ENCODE data around the gene DNAAF3. TPM values are rescaled to one million over a fixed set of nuclear protein-coding genes. Genes with fewer than 3 reads are reported as not detected.

DNAAF3 gene
- total RNA-seq, 2 donors from 2014 or later, result 1.6 TPM

GRCh38 chr19:55118401-55118991 lies 47.9 kb downstream of the DNAAF3 start:
- intact Hi-C loops (cut with DNase I), result no loop called here
- no peak for TF ChIP-seq CTCF (IDR thresholded peaks at IDR 0.05)
- TF ChIP-seq POLR2A (IDR thresholded peaks at IDR 0.05), result no peak
- peak overlapping the region in 3 of 4 donors; percentile 62 to 76 (median 75) for H3K27ac ChIP-seq
- H3K4me1 ChIP-seq, result peaks cover 40% of the 10 kb centered on the region
- WGBS, 2 donors, result 14 to 23% methylated on average over 4 to 22 of the region's 22 CpGs
- H3K27me3 ChIP-seq, result no peaks in the 10 kb centered on the region
- H3K36me3 ChIP-seq (replicated peaks in 1 of 2; ENCODE audit: insufficient read depth in 1 of 2, low read depth in 2 of 2), result no peaks in the 10 kb centered on the region
- ATAC-seq (no peak), DNase-seq (peak; percentile 31 to 53 (median 38))
- no peaks in the 10 kb centered on the region for H3K9me3 ChIP-seq
- H3K4me3 ChIP-seq, result peak overlapping the region in 1 of 2 donors; percentile 33

GRCh38 chr19:55117663-55118391 lies 48.6 kb downstream of the DNAAF3 start:
- peak overlapping the region; percentile 62 to 76 (median 70) for H3K27ac ChIP-seq
- TF ChIP-seq CTCF (IDR thresholded peaks at IDR 0.05), result peak in 2 of 7 experiments; percentile 9 to 33
- peak in 2 of 3 donors; percentile 58 to 62 for TF ChIP-seq POLR2A (IDR thresholded peaks at IDR 0.05)
- H3K9me3 ChIP-seq, result no peaks in the 10 kb centered on the region
- H3K36me3 ChIP-seq (replicated peaks in 1 of 2; ENCODE audit: insufficient read depth in 1 of 2, low read depth in 2 of 2), result no peaks in the 10 kb centered on the region
- intact Hi-C loops (cut with DNase I), result no loop called here
- 0 to 1% methylated on average over 25 to 34 of the region's 44 CpGs for WGBS, 2 donors
- H3K27me3 ChIP-seq, result no peaks in the 10 kb centered on the region
- peaks cover 47% of the 10 kb centered on the region for H3K4me1 ChIP-seq
- peak overlapping the region; percentile 33 to 73 for H3K4me3 ChIP-seq
- DNase-seq (peak; percentile 98 to 99 (median 99)), ATAC-seq (peak; percentile 97)

- DNase-seq (peak; percentile 28 to 38 (median 35)), ATAC-seq (peak; percentile 10)
- no peaks in the 10 kb centered on the region for H3K27me3 ChIP-seq
- H3K4me3 ChIP-seq, result peak within 1 kb of the TSS; percentile 71 to 73
- peaks cover 48% of the 10 kb centered on the region for H3K4me1 ChIP-seq
- intact Hi-C loops (cut with DNase I), result no loop called here
- H3K36me3 ChIP-seq (replicated peaks in 1 of 2; ENCODE audit: insufficient read depth in 1 of 2, low read depth in 2 of 2), result no peaks in the 10 kb centered on the region
- peak within 1 kb of the TSS; percentile 62 to 78 (median 70) for H3K27ac ChIP-seq
- H3K9me3 ChIP-seq, result no peaks in the 10 kb centered on the region
- TF ChIP-seq CTCF (IDR thresholded peaks at IDR 0.05) (no peak), POLR2A (IDR thresholded peaks at IDR 0.05) (peak in 2 of 3 donors; percentile 10 to 24)
- WGBS, 2 donors, result 0% methylated on average over 17 to 43 of the region's 97 CpGs
Measured at GRCh38 chr19:55116859-55117662, 49.4 kb downstream of the DNAAF3 start, which contains the start of gene PPP1R12C. Gene PPP1R12C (minus strand): TSS chr19:55117637. CDS start chr19:55117543, 94 bp downstream.

- Histone ChIP-seq H3K4me3 (peak overlapping the region; percentile 58 to 71), H3K4me1 (peaks cover 48% of the 10 kb centered on the region), H3K27ac (peak overlapping the region; percentile 37 to 78 (median 65)), H3K27me3 (no peaks in the 10 kb centered on the region), H3K9me3 (no peaks in the 10 kb centered on the region), H3K36me3 (replicated peaks in 1 of 2; ENCODE audit: insufficient read depth in 1 of 2, low read depth in 2 of 2) (no peaks in the 10 kb centered on the region)
- no peak for TF ChIP-seq CTCF (IDR thresholded peaks at IDR 0.05)
- TF ChIP-seq POLR2A (IDR thresholded peaks at IDR 0.05), result peak in 1 of 3 donors; percentile 48
- 2 to 3% methylated on average over 25 of the region's 25 CpGs for WGBS, 2 donors
- intact Hi-C loops (cut with DNase I), result no loop called here
- no peak for ATAC-seq
- DNase-seq, result peak; percentile 33 to 67 (median 42)
Measured at GRCh38 chr19:55116232-55116858, 50.1 kb downstream of the DNAAF3 start.
